A549 treated with AZD9567 at 1 μM for 4 hours (cell line): Measurements from ENCODE around the gene NXF2. TPM values are rescaled to one million over a fixed set of nuclear protein-coding genes. Genes with fewer than 3 reads are reported as not detected.

Experiments used
- total RNA-seq: library from RNA; stranded (reverse); fragments of 200-300 nt; extraction: Qiagen RNA extraction; gene quantifications from 5 replicates; pipeline ENCODE4 v1.2.3, GENCODE V29; 2022; ENCODE audit not compliant: insufficient read depth

The NXF2 gene, protein sequence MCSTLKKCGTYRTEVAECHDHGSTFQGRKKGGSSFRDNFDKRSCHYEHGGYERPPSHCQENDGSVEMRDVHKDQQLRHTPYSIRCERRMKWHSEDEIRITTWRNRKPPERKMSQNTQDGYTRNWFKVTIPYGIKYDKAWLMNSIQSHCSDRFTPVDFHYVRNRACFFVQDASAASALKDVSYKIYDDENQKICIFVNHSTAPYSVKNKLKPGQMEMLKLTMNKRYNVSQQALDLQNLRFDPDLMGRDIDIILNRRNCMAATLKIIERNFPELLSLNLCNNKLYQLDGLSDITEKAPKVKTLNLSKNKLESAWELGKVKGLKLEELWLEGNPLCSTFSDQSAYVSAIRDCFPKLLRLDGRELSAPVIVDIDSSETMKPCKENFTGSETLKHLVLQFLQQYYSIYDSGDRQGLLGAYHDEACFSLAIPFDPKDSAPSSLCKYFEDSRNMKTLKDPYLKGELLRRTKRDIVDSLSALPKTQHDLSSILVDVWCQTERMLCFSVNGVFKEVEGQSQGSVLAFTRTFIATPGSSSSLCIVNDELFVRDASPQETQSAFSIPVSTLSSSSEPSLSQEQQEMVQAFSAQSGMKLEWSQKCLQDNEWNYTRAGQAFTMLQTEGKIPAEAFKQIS
- not detected in 5 replicates for total RNA-seq

DNA sequence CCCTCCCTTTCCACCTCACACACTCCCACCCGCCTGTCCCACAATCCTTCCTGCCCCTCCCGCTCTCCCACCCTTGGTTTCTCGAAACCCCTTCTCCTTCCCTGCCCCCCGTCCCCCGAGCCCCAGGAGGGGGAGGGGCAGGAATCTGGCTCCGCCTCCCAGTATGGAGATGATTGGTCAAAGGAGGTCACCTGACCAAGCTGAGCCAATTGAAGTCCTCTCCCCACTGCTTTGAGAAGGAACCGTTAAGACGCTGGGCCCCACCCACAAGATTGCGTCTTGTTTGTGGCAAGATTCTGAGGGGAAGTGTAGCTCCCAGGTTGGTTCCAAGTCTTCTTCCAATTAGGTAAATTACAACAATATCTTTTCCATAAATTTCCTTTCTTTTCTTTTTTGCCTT is at the start of gene NXF2:
NXF2 (plus strand) TSS at position 275 of the 400 bp plus-strand sequence. CDS start 59,912 bp downstream, outside the sequence.

DNA sequence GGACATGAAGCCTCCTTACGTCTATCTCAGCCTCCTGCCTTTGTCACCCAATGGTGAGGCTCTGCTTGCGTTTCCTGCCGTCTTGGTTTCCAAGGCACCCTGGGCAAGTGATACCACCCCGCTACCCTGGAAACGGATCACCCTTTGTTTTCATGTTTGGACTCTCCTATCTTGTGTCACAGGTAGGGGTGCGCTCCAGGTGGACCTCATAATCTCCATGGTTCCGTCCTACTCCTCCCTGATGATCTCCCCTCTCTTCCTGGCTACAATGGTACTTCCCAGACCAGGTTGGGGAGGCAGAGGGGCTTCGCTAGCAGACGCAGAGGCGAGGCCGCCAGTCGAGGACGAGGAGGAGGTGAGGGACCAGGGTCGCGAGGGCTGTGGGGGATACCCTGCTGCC is 32.0 kb upstream of the NXF2 start, which contains the start of gene TCP11X1:
TCP11X1 (plus strand) TSS at position 316 of the 400 bp plus-strand sequence.

Other genes with a start within 250 kb of the NXF2 start
- not detected in 5 replicates for gene TCEAL2, start 121.5 kb upstream of the NXF2 start, total RNA-seq
- not detected in 5 replicates for gene TCEAL6, start 104.7 kb upstream of the NXF2 start, total RNA-seq
- not detected in 5 replicates for gene BEX5, start 91.2 kb upstream of the NXF2 start, total RNA-seq
- not detected in 5 replicates for gene TCP11X1, start 31.9 kb upstream of the NXF2 start, total RNA-seq
- gene NXF2B, start 192.8 kb downstream of the NXF2 start, total RNA-seq: not detected in 5 replicates
- not detected in 5 replicates for gene TCP11X2, start 224.6 kb downstream of the NXF2 start, total RNA-seq